Measurements from ENCODE around the gene CYTH1.

GRCh38 chr17:78767806-78768205 is 14.3 kb downstream of the CYTH1 start:
- TF ChIP-seq CTCF (IDR thresholded peaks at IDR 0.05 in 8 of 11, conservative IDR thresholded peaks at IDR 0.05 in 3 of 11) = no peak
- no peak for TF ChIP-seq POLR2A (IDR thresholded peaks at IDR 0.05)
- no peak for TF ChIP-seq POLR2AphosphoS5 (IDR thresholded peaks at IDR 0.05)

Data from spleen (tissue), 7 donors.